Measurements from ENCODE around the gene SYP.
"Not testable (repeated sequence)": the region's sequence is repeated elsewhere in the genome, so short reads cannot be mapped to it uniquely, and the experiment has no call there.

The SYP gene

GRCh38 chrX:49148390-49149100, 51.4 kb downstream of the SYP start:
- Histone ChIP-seq H3K27ac (ENCODE audit: low read length, poor library complexity, severe bottlenecking) (peak overlapping the region; percentile 35), H2BK5ac (ENCODE audit: low read depth, low read length, poor library complexity, severe bottlenecking) (peak overlapping the region; percentile 5)
- H2BK12ac ChIP-seq (ENCODE audit: low read length in 2 of 2); H2BK15ac ChIP-seq (ENCODE audit: low read depth, poor library complexity, severe bottlenecking); H3K14ac ChIP-seq (ENCODE audit: low read length in 2 of 2); H4K8ac ChIP-seq (ENCODE audit: low read length); H3K4me1 ChIP-seq (ENCODE audit: control insufficient read depth, insufficient read depth, low read depth, low read length); H3K4me2 ChIP-seq (ENCODE audit: low read length, poor library complexity, severe bottlenecking); H3K36me3 ChIP-seq (ENCODE audit: control insufficient read depth in 1 of 2, insufficient read depth in 2 of 2, low read depth in 1 of 2, low read length in 2 of 2); H3K9ac ChIP-seq (ENCODE audit: low read length); H3K79me1 ChIP-seq (replicated peaks; ENCODE audit: low read length, poor library complexity, severe bottlenecking); H2AFZ ChIP-seq (ENCODE audit: low read depth, low read length); H3K4ac ChIP-seq (ENCODE audit: low read depth in 1 of 2, low read length in 2 of 2); H3K23ac ChIP-seq (ENCODE audit: low read length in 2 of 2); H3K18ac ChIP-seq (ENCODE audit: low read depth in 1 of 2, low read length in 2 of 2); DNase-seq; H2AK5ac ChIP-seq (ENCODE audit: low read length, severe bottlenecking); H4K91ac ChIP-seq (ENCODE audit: low read length); H3K9me3 ChIP-seq (ENCODE audit: control insufficient read depth, low read length); H2BK120ac ChIP-seq (ENCODE audit: low read depth, low read length); H3K27me3 ChIP-seq (ENCODE audit: control insufficient read depth in 1 of 2, insufficient read depth in 1 of 2, low read length in 2 of 2); H3K4me3 ChIP-seq (ENCODE audit: insufficient read depth in 1 of 2, low read depth in 1 of 2, low read length in 2 of 2): not testable (repeated sequence)
- 89% methylated on average over 19 of the region's 21 CpGs for WGBS

GRCh38 chrX:49147936-49148335, 52.1 kb downstream of the SYP start:
- Histone ChIP-seq H2BK12ac (ENCODE audit: low read length in 2 of 2) (no peak overlapping the region), H3K36me3 (ENCODE audit: control insufficient read depth in 1 of 2, insufficient read depth in 2 of 2, low read depth in 1 of 2, low read length in 2 of 2) (no peaks in the 10 kb centered on the region), H3K79me1 (replicated peaks; ENCODE audit: low read length, poor library complexity, severe bottlenecking) (no peaks in the 10 kb centered on the region), H3K9ac (ENCODE audit: low read length) (no peak overlapping the region), H3K18ac (ENCODE audit: low read depth in 1 of 2, low read length in 2 of 2) (no peak overlapping the region), H3K4me3 (ENCODE audit: insufficient read depth in 1 of 2, low read depth in 1 of 2, low read length in 2 of 2) (no peak overlapping the region), H3K14ac (ENCODE audit: low read length in 2 of 2) (no peak overlapping the region), H2AK5ac (ENCODE audit: low read length, severe bottlenecking) (no peak overlapping the region), H4K8ac (ENCODE audit: low read length) (no peak overlapping the region), H2BK5ac (ENCODE audit: low read depth, low read length, poor library complexity, severe bottlenecking) (peak overlapping the region; percentile 5), H4K91ac (ENCODE audit: low read length) (no peak overlapping the region), H3K9me3 (ENCODE audit: control insufficient read depth, low read length) (no peaks in the 10 kb centered on the region), H3K4me1 (ENCODE audit: control insufficient read depth, insufficient read depth, low read depth, low read length) (peaks cover 4% of the 10 kb centered on the region), H3K4ac (ENCODE audit: low read depth in 1 of 2, low read length in 2 of 2) (no peak overlapping the region), H3K4me2 (ENCODE audit: low read length, poor library complexity, severe bottlenecking) (no peak overlapping the region), H2BK15ac (ENCODE audit: low read depth, poor library complexity, severe bottlenecking) (no peak overlapping the region), H2AFZ (ENCODE audit: low read depth, low read length) (no peak overlapping the region), H3K23ac (ENCODE audit: low read length in 2 of 2) (no peak overlapping the region), H3K27me3 (ENCODE audit: control insufficient read depth in 1 of 2, insufficient read depth in 1 of 2, low read length in 2 of 2) (no peaks in the 10 kb centered on the region), H2BK120ac (ENCODE audit: low read depth, low read length) (no peak overlapping the region), H3K27ac (ENCODE audit: low read length, poor library complexity, severe bottlenecking) (no peak overlapping the region)
- WGBS = 97% methylated on average over 13 of the region's 13 CpGs
- no peak for DNase-seq

- H2AK5ac ChIP-seq (ENCODE audit: low read length, severe bottlenecking) = no peak overlapping the region
- no peak overlapping the region for H3K14ac ChIP-seq (ENCODE audit: low read length in 2 of 2)
- no peak overlapping the region for H3K27ac ChIP-seq (ENCODE audit: low read length, poor library complexity, severe bottlenecking)
- WGBS = 71% methylated on average over 1 of the region's 8 CpGs
- no peak overlapping the region for H2BK15ac ChIP-seq (ENCODE audit: low read depth, poor library complexity, severe bottlenecking)
- no peak for DNase-seq
- H3K79me1 ChIP-seq (replicated peaks; ENCODE audit: low read length, poor library complexity, severe bottlenecking) = no peaks in the 10 kb centered on the region
- H3K27me3 ChIP-seq (ENCODE audit: control insufficient read depth in 1 of 2, insufficient read depth in 1 of 2, low read length in 2 of 2) = no peaks in the 10 kb centered on the region
- peaks cover 4% of the 10 kb centered on the region for H3K4me1 ChIP-seq (ENCODE audit: control insufficient read depth, insufficient read depth, low read depth, low read length)
- H2AFZ ChIP-seq (ENCODE audit: low read depth, low read length) = no peak overlapping the region
- no peak overlapping the region for H4K91ac ChIP-seq (ENCODE audit: low read length)
- H4K8ac ChIP-seq (ENCODE audit: low read length) = no peak overlapping the region
- H3K18ac ChIP-seq (ENCODE audit: low read depth in 1 of 2, low read length in 2 of 2) = no peak overlapping the region
- no peak overlapping the region for H2BK5ac ChIP-seq (ENCODE audit: low read depth, low read length, poor library complexity, severe bottlenecking)
- H3K4me2 ChIP-seq (ENCODE audit: low read length, poor library complexity, severe bottlenecking) = no peak overlapping the region
- no peak overlapping the region for H3K23ac ChIP-seq (ENCODE audit: low read length in 2 of 2)
- no peaks in the 10 kb centered on the region for H3K36me3 ChIP-seq (ENCODE audit: control insufficient read depth in 1 of 2, insufficient read depth in 2 of 2, low read depth in 1 of 2, low read length in 2 of 2)
- no peak overlapping the region for H2BK120ac ChIP-seq (ENCODE audit: low read depth, low read length)
- no peak overlapping the region for H3K4ac ChIP-seq (ENCODE audit: low read depth in 1 of 2, low read length in 2 of 2)
- H3K9ac ChIP-seq (ENCODE audit: low read length) = no peak overlapping the region
- no peak overlapping the region for H3K4me3 ChIP-seq (ENCODE audit: insufficient read depth in 1 of 2, low read depth in 1 of 2, low read length in 2 of 2)
- H2BK12ac ChIP-seq (ENCODE audit: low read length in 2 of 2) = no peak overlapping the region
- no peaks in the 10 kb centered on the region for H3K9me3 ChIP-seq (ENCODE audit: control insufficient read depth, low read length)
Measured at GRCh38 chrX:49147282-49147681, 52.7 kb downstream of the SYP start.

GRCh38 chrX:49143154-49143553, 56.8 kb downstream of the SYP start:
- H3K9me3 ChIP-seq (ENCODE audit: control insufficient read depth, low read length) = peaks cover 21% of the 10 kb centered on the region
- not testable (repeated sequence) for H2BK5ac ChIP-seq (ENCODE audit: low read depth, low read length, poor library complexity, severe bottlenecking); H3K27me3 ChIP-seq (ENCODE audit: control insufficient read depth in 1 of 2, insufficient read depth in 1 of 2, low read length in 2 of 2); H2BK12ac ChIP-seq (ENCODE audit: low read length in 2 of 2); H2BK120ac ChIP-seq (ENCODE audit: low read depth, low read length); H4K8ac ChIP-seq (ENCODE audit: low read length); H3K9ac ChIP-seq (ENCODE audit: low read length); H3K4ac ChIP-seq (ENCODE audit: low read depth in 1 of 2, low read length in 2 of 2); H2AK5ac ChIP-seq (ENCODE audit: low read length, severe bottlenecking); H3K27ac ChIP-seq (ENCODE audit: low read length, poor library complexity, severe bottlenecking); H2BK15ac ChIP-seq (ENCODE audit: low read depth, poor library complexity, severe bottlenecking); H3K23ac ChIP-seq (ENCODE audit: low read length in 2 of 2); H3K4me1 ChIP-seq (ENCODE audit: control insufficient read depth, insufficient read depth, low read depth, low read length); H2AFZ ChIP-seq (ENCODE audit: low read depth, low read length); H3K36me3 ChIP-seq (ENCODE audit: control insufficient read depth in 1 of 2, insufficient read depth in 2 of 2, low read depth in 1 of 2, low read length in 2 of 2); DNase-seq; H3K4me2 ChIP-seq (ENCODE audit: low read length, poor library complexity, severe bottlenecking); H3K18ac ChIP-seq (ENCODE audit: low read depth in 1 of 2, low read length in 2 of 2); H3K4me3 ChIP-seq (ENCODE audit: insufficient read depth in 1 of 2, low read depth in 1 of 2, low read length in 2 of 2); H3K14ac ChIP-seq (ENCODE audit: low read length in 2 of 2); H4K91ac ChIP-seq (ENCODE audit: low read length); H3K79me1 ChIP-seq (replicated peaks; ENCODE audit: low read length, poor library complexity, severe bottlenecking)
- WGBS = 100% methylated on average over 1 of the region's 7 CpGs

Data from mesenchymal stem cell (in vitro differentiated cells and primary cell).